H1 (cell line): ENCODE results near the gene TTLL7.

ENCODE experiments used
- ASH2L ChIP-seq: fragments of 200-600, 300-600 bp; sonication (generic); IDR thresholded peaks from one replicate; pipeline ENCODE4 v1.7.1; 2017; ENCODE audit warnings: low read length
- CTCF ChIP-seq, 3 experiments: IDR thresholded peaks; 1 replicate in 2 of 3; 2 replicates in 1 of 3; pipeline versions ENCODE4 v1.5.1 to v1.6.1; 2011; ENCODE audit warnings: low read length in 3 of 3, mild to moderate bottlenecking in 3 of 3, inconsistent platforms in 2 of 3, low read depth in 1 of 3, moderate library complexity in 1 of 3; ENCODE audit not compliant: insufficient read depth in 1 of 3; ENCODE audit errors: control extremely low read depth in 1 of 3
- EGR1 ChIP-seq: IDR thresholded peaks from 2 replicates; pipeline ENCODE4 v1.6.1; 2011; ENCODE audit warnings: low read depth, low read length, borderline replicate concordance
- MAX ChIP-seq: IDR thresholded peaks from 2 replicates; pipeline ENCODE4 v1.6.1; 2012; ENCODE audit warnings: inconsistent platforms
- POLR2A ChIP-seq, 2 experiments: IDR thresholded peaks; 1 replicate in 1 of 2; 2 replicates in 1 of 2; pipeline ENCODE4 v1.6.1; 2011; ENCODE audit warnings: low read depth in 2 of 2, low read length in 2 of 2, mild to moderate bottlenecking in 2 of 2; ENCODE audit errors: control extremely low read depth in 1 of 2
- POLR2AphosphoS5 ChIP-seq: IDR thresholded peaks from 2 replicates; pipeline ENCODE4 v1.6.1; 2011; ENCODE audit warnings: low read depth, low read length
- RXRA ChIP-seq: IDR thresholded peaks from 2 replicates; pipeline ENCODE4 v1.6.1; 2011; ENCODE audit warnings: low read depth, mild to moderate bottlenecking, low read length, moderate library complexity; ENCODE audit not compliant: insufficient read depth

- TF ChIP-seq CTCF (IDR thresholded peaks at IDR 0.05; ENCODE audit: control extremely low read depth in 1 of 3, insufficient read depth in 1 of 3, low read depth in 1 of 3, low read length in 3 of 3) (no peak), RXRA (no peak), MAX (no peak), EGR1 (no peak), POLR2AphosphoS5 (no peak), POLR2A (IDR thresholded peaks at IDR 0.05; ENCODE audit: control extremely low read depth in 1 of 2, low read depth in 2 of 2, low read length in 2 of 2) (no peak), ASH2L (no peak)
These were observed 2.7 kb downstream of the TTLL7 start for GRCh38 chr1:83996191-83996590.
